ENCODE data around the gene FES. TPM values are rescaled to one million over a fixed set of nuclear protein-coding genes. Genes with fewer than 3 reads are reported as not detected.

The FES gene
- total RNA-seq, 1 donor, result 23.1 TPM

GRCh38 chr15:90910441-90911301 lies 26.4 kb downstream of the FES start:
- no peak for TF ChIP-seq CTCF (IDR thresholded peaks at IDR 0.05; ENCODE audit: insufficient read depth, low read length)
- DNase-seq (ENCODE audit: low read depth), result no peak
- no peak overlapping the region for H3K4me3 ChIP-seq (ENCODE audit: low read depth, low read length)

GRCh38 chr15:90911302-90911623 lies 27.0 kb downstream of the FES start:
- DNase-seq (ENCODE audit: low read depth), result no peak
- no peak for TF ChIP-seq CTCF (IDR thresholded peaks at IDR 0.05; ENCODE audit: insufficient read depth, low read length)
- H3K4me3 ChIP-seq (ENCODE audit: low read depth, low read length), result no peak overlapping the region

GRCh38 chr15:90911906-90912769 lies 27.8 kb downstream of the FES start:
- no peak for DNase-seq (ENCODE audit: low read depth)
- no peak for TF ChIP-seq CTCF (IDR thresholded peaks at IDR 0.05; ENCODE audit: insufficient read depth, low read length)

GRCh38 chr15:90912770-90913075 lies 28.4 kb downstream of the FES start:
- DNase-seq (ENCODE audit: low read depth), result no peak
- H3K4me3 ChIP-seq (ENCODE audit: low read depth, low read length), result no peak overlapping the region
- no peak for TF ChIP-seq CTCF (IDR thresholded peaks at IDR 0.05; ENCODE audit: insufficient read depth, low read length)

More at GRCh38 chr15:90911906-90912769, 27.8 kb downstream of the FES start:
- H3K4me3 ChIP-seq (ENCODE audit: low read depth, low read length), result no peak overlapping the region

GRCh38 chr15:90913398-90913944 lies 29.2 kb downstream of the FES start:
- TF ChIP-seq CTCF (IDR thresholded peaks at IDR 0.05; ENCODE audit: insufficient read depth, low read length), result no peak

GRCh38 chr15:90914305-90915080 lies 30.2 kb downstream of the FES start:
- H3K4me3 ChIP-seq (ENCODE audit: low read depth, low read length), result no peak overlapping the region
- TF ChIP-seq CTCF (IDR thresholded peaks at IDR 0.05; ENCODE audit: insufficient read depth, low read length), result no peak
- DNase-seq (ENCODE audit: low read depth), result no peak

More at GRCh38 chr15:90913398-90913944, 29.2 kb downstream of the FES start:
- no peak for DNase-seq (ENCODE audit: low read depth)
- no peak overlapping the region for H3K4me3 ChIP-seq (ENCODE audit: low read depth, low read length)

Measured in fibroblast of the aortic adventitia (primary cell).